ENCODE measurements around the gene EFHD1. TPM values are rescaled to one million over a fixed set of nuclear protein-coding genes. Genes with fewer than 3 reads are reported as not detected.

Gene EFHD1
- polyA plus RNA-seq, 3 donors = not detected

- no peaks in the 10 kb centered on the region for H3K79me2 ChIP-seq (ENCODE audit: insufficient read depth, low read length)
- TF ChIP-seq CTCF (IDR thresholded peaks at IDR 0.05) = no peak
- no peak overlapping the region for H3K4me2 ChIP-seq (replicated peaks; ENCODE audit: extremely low read depth, low read length, poor library complexity, severe bottlenecking)
- Mint-ChIP-seq H3K36me3 (no peaks in the 10 kb centered on the region), H3K9me3 (peaks cover 0 to 3% (median 0%) of the 10 kb centered on the region in 7 donors), H3K27ac (no peak overlapping the region), H3K4me1 (no peaks in the 10 kb centered on the region), H3K27me3 (ENCODE audit: low read depth in 3 of 3) (peaks cover 4 to 9% (median 8%) of the 10 kb centered on the region in 3 donors), H3K4me3 (no peak overlapping the region)
- no peaks in the 10 kb centered on the region for H3K9me3 ChIP-seq (replicated peaks in 1 of 2; ENCODE audit: control insufficient read depth in 1 of 2, insufficient read depth in 1 of 2, low read length in 2 of 2)
- H3K4me1 ChIP-seq (ENCODE audit: control insufficient read depth in 1 of 2, insufficient read depth in 2 of 2, low read length in 2 of 2) = no peaks in the 10 kb centered on the region
- H3K4me3 ChIP-seq (replicated peaks in 1 of 3; ENCODE audit: low read depth in 2 of 3, low read length in 3 of 3) = no peak overlapping the region
- H3K27me3 ChIP-seq (ENCODE audit: control insufficient read depth in 2 of 2, insufficient read depth in 2 of 2, low read length in 2 of 2) = no peaks in the 10 kb centered on the region
- H3K9ac ChIP-seq (ENCODE audit: insufficient read depth, low read length, poor library complexity, severe bottlenecking) = no peak overlapping the region
- no peaks in the 10 kb centered on the region for H3K36me3 ChIP-seq (replicated peaks in 1 of 2; ENCODE audit: control insufficient read depth in 1 of 2, insufficient read depth in 2 of 2, low read length in 2 of 2)
- no peak overlapping the region for H3K27ac ChIP-seq (ENCODE audit: low read depth in 1 of 2, low read length in 2 of 2)
- H2AFZ ChIP-seq (ENCODE audit: insufficient read depth, low read depth, low read length, poor library complexity, severe bottlenecking) = no peak overlapping the region
- intact Hi-C loops (cut with micrococcal nuclease) = no loop called here
- no peak for DNase-seq
- 80% methylated on average over 4 of the region's 6 CpGs for WGBS (ENCODE audit: insufficient coverage)
- H4K20me1 ChIP-seq (ENCODE audit: insufficient read depth, low read length) = no peaks in the 10 kb centered on the region
Measured at GRCh38 chr2:232674491-232674890, 41.1 kb downstream of the EFHD1 start.

GRCh38 chr2:232675381-232675780 lies 42.0 kb downstream of the EFHD1 start:
- Histone ChIP-seq H3K27ac (ENCODE audit: low read depth in 1 of 2, low read length in 2 of 2) (no peak overlapping the region), H3K36me3 (replicated peaks in 1 of 2; ENCODE audit: control insufficient read depth in 1 of 2, insufficient read depth in 2 of 2, low read length in 2 of 2) (no peaks in the 10 kb centered on the region), H3K9ac (ENCODE audit: insufficient read depth, low read length, poor library complexity, severe bottlenecking) (no peak overlapping the region), H3K9me3 (replicated peaks in 1 of 2; ENCODE audit: control insufficient read depth in 1 of 2, insufficient read depth in 1 of 2, low read length in 2 of 2) (no peaks in the 10 kb centered on the region), H3K27me3 (ENCODE audit: control insufficient read depth in 2 of 2, insufficient read depth in 2 of 2, low read length in 2 of 2) (no peaks in the 10 kb centered on the region), H2AFZ (ENCODE audit: insufficient read depth, low read depth, low read length, poor library complexity, severe bottlenecking) (no peak overlapping the region), H3K4me2 (replicated peaks; ENCODE audit: extremely low read depth, low read length, poor library complexity, severe bottlenecking) (no peak overlapping the region), H3K79me2 (ENCODE audit: insufficient read depth, low read length) (no peaks in the 10 kb centered on the region), H3K4me1 (ENCODE audit: control insufficient read depth in 1 of 2, insufficient read depth in 2 of 2, low read length in 2 of 2) (no peaks in the 10 kb centered on the region), H4K20me1 (ENCODE audit: insufficient read depth, low read length) (no peaks in the 10 kb centered on the region), H3K4me3 (replicated peaks in 1 of 3; ENCODE audit: low read depth in 2 of 3, low read length in 3 of 3) (no peak overlapping the region)
- H3K4me3 Mint-ChIP-seq = no peak overlapping the region
- no peak for TF ChIP-seq CTCF (IDR thresholded peaks at IDR 0.05)
- no peaks in the 10 kb centered on the region for H3K36me3 Mint-ChIP-seq
- WGBS (ENCODE audit: insufficient coverage) = 95% methylated on average over 10 of the region's 10 CpGs
- no peak for DNase-seq
- no peak overlapping the region for H3K27ac Mint-ChIP-seq
- peaks cover 6 to 9% (median 8%) of the 10 kb centered on the region in 3 donors for H3K27me3 Mint-ChIP-seq (ENCODE audit: low read depth in 3 of 3)
- intact Hi-C loops (cut with micrococcal nuclease) = no loop called here
- no peaks in the 10 kb centered on the region for H3K4me1 Mint-ChIP-seq
- peaks cover 0 to 2% (median 0%) of the 10 kb centered on the region in 7 donors for H3K9me3 Mint-ChIP-seq
